ENCODE data around the gene AHDC1. TPM values are rescaled to one million over a fixed set of nuclear protein-coding genes. Genes with fewer than 3 reads are reported as not detected.
A peak's percentile ranks its signal among the peaks of the same experiment; 100 is the strongest.

AHDC1 gene
- total and polyA plus RNA-seq, 2 of the 13 experiments (the other 11 are each of a cell fraction or from before 2014, with no cell fraction given) = 1.0 to 2.7 TPM

- TF ChIP-seq GABPA (IDR thresholded peaks at IDR 0.05; ENCODE audit: low read depth, low read length) (no peak), GABPA (CRISPR knock-in tag; IDR thresholded peaks at IDR 0.05; ENCODE audit: low read depth) (peak; percentile 19; the same call in 1 of the 2 replicates), CBX5 (CRISPR knock-in tag; IDR thresholded peaks at IDR 0.05; ENCODE audit: borderline replicate concordance) (no peak; the same call in 1 of the 2 replicates), ZNF160 (CRISPR knock-in tag; IDR thresholded peaks at IDR 0.05) (peak; percentile 66; the same call in 1 of the 2 replicates), MIER3 (CRISPR knock-in tag; IDR thresholded peaks at IDR 0.05; ENCODE audit: borderline replicate concordance) (no peak), GFI1 (CRISPR knock-in tag; IDR thresholded peaks at IDR 0.05; ENCODE audit: borderline replicate concordance) (no peak; the same call in 1 of the 2 replicates), MAFG (CRISPR knock-in tag; IDR thresholded peaks at IDR 0.05) (no peak), MEIS1 (CRISPR knock-in tag; IDR thresholded peaks at IDR 0.05; ENCODE audit: borderline replicate concordance) (peak; percentile 56; the same call in 1 of the 2 replicates), RCOR2 (CRISPR knock-in tag; IDR thresholded peaks at IDR 0.05) (peak; percentile 79), TCF7 (IDR thresholded peaks at IDR 0.05; ENCODE audit: low read depth) (no peak), HBP1 (CRISPR knock-in tag; IDR thresholded peaks at IDR 0.05; ENCODE audit: low read depth) (0 out of 2 replicates have a peak, but pooled peaks have one; percentile 51), POLR2AphosphoS2 (IDR thresholded peaks at IDR 0.05; ENCODE audit: low read depth, low read length) (no peak), ZNF709 (CRISPR knock-in tag; IDR thresholded peaks at IDR 0.05) (no peak; the same call in 1 of the 2 replicates), ZNF281 (CRISPR knock-in tag; IDR thresholded peaks at IDR 0.05; ENCODE audit: borderline replicate concordance) (no peak), ZFP41 (CRISPR knock-in tag; IDR thresholded peaks at IDR 0.05; ENCODE audit: borderline replicate concordance) (no peak), ZNF562 (CRISPR knock-in tag; IDR thresholded peaks at IDR 0.05; ENCODE audit: borderline replicate concordance) (no peak), PCBP1 (IDR thresholded peaks at IDR 0.05; ENCODE audit: borderline replicate concordance, low read depth, low read length) (no peak), ZNF788 (CRISPR knock-in tag; IDR thresholded peaks at IDR 0.05; ENCODE audit: borderline replicate concordance) (peak; percentile 66; the same call in 1 of the 2 replicates), ZNF775 (CRISPR knock-in tag; IDR thresholded peaks at IDR 0.05; ENCODE audit: borderline replicate concordance) (0 out of 2 replicates have a peak, but pooled peaks have one; percentile 66), MED8 (CRISPR knock-in tag; IDR thresholded peaks at IDR 0.05; ENCODE audit: insufficient replicate concordance) (no peak), ZIK1 (CRISPR knock-in tag; IDR thresholded peaks at IDR 0.05; ENCODE audit: borderline replicate concordance, low read depth) (no peak), TFAP4 (IDR thresholded peaks at IDR 0.05; ENCODE audit: borderline replicate concordance, low read depth) (peak; percentile 71; the same call in 1 of the 2 replicates), E2F5 (CRISPR knock-in tag; conservative IDR thresholded peaks at IDR 0.05) (no peak)
Measured at GRCh38 chr1:27542463-27543273, 61.3 kb downstream of the AHDC1 start (continued).

Measured in HepG2 (cell line).